Endothelial cell of umbilical vein (primary cell): Measurements from ENCODE around the gene MLF2. TPM values are rescaled to one million over a fixed set of nuclear protein-coding genes. Genes with fewer than 3 reads are reported as not detected.

Experiments used
- BruUV-seq: library from RNA; stranded (reverse); fragments of 400-500 nt; replicated peaks from 2 replicates; lab custom pipeline; 2021; lab: Mats Ljungman, UMichigan
- CTCF ChIA-PET: fragments of 300-600, 350-600 bp; sonication (Branson Sonifier 250); formaldehyde crosslinking; loops from one replicate; lab custom pipeline; 2021; ENCODE audit warnings: antibody characterized with exemption, inconsistent platforms; lab: Charles Lee
- POLR2A ChIA-PET: fragments of 300-600, 350-600 bp; sonication (Branson Sonifier 250); formaldehyde crosslinking; loops from one replicate; lab custom pipeline; 2021; ENCODE audit warnings: antibody characterized with exemption, inconsistent platforms; lab: Charles Lee
- DNase-seq: peaks from one replicate; pipeline ENCODE4 v3.0.0-alpha.2; 2011; ENCODE audit warnings: low read depth, low spot score
- FAIRE-seq: peaks from 2 replicates; lab custom pipeline; 2011; peaks lifted over from hg19 to GRCh38; lab: Jason Lieb, UNC
- H2AFZ ChIP-seq: 2 replicates; pipeline ENCODE4 v1.6.0; 2012; ENCODE audit warnings: low read depth, low read length, control low read depth, inconsistent platforms
- H3K27ac ChIP-seq: 2 replicates; pipeline ENCODE4 v1.5.1; 2011; ENCODE audit warnings: low read depth, mild to moderate bottlenecking, control low read depth, low read length, moderate library complexity; ENCODE audit not compliant: insufficient read depth
- H3K27me3 ChIP-seq, 2 experiments: 2 replicates each; pipeline versions ENCODE4 v1.6.0 to v1.6.1; 2011; ENCODE audit warnings: low read length in 2 of 2, mixed read lengths in 1 of 2; ENCODE audit not compliant: control insufficient read depth in 2 of 2, insufficient read depth in 2 of 2
- H3K36me3 ChIP-seq, 2 experiments: 2 replicates in 1 of 2; 3 replicates in 1 of 2; pipeline ENCODE4 v1.5.1; 2011; ENCODE audit warnings: low read length in 2 of 2, mild to moderate bottlenecking in 1 of 2, moderate library complexity in 1 of 2; ENCODE audit not compliant: control insufficient read depth in 2 of 2, insufficient read depth in 2 of 2; ENCODE audit errors: extremely low read depth in 1 of 2
- H3K4me1 ChIP-seq: 3 replicates; pipeline ENCODE4 v1.5.1; 2011; ENCODE audit warnings: mild to moderate bottlenecking, low read length; ENCODE audit not compliant: control insufficient read depth, insufficient read depth; ENCODE audit errors: extremely low read depth
- H3K4me2 ChIP-seq: 2 replicates; pipeline ENCODE4 v1.6.1; 2011; ENCODE audit warnings: low read length, control low read depth, mixed read lengths; ENCODE audit not compliant: insufficient read depth
- H3K4me3 ChIP-seq, 3 experiments: fragments of 200-600 bp in 1 of 3; sonication (generic), shearing (Covaris generic) in 1 of 3; replicated peaks in 1 of 3; 2 replicates each; pipeline ENCODE4 v1.5.1; 2011 to 2016; ENCODE audit warnings: control low read depth in 3 of 3, low read length in 3 of 3, mild to moderate bottlenecking in 2 of 3, inconsistent platforms in 1 of 3, low read depth in 1 of 3, moderate library complexity in 1 of 3; ENCODE audit not compliant: insufficient read depth in 1 of 3
- H3K79me2 ChIP-seq: 2 replicates; pipeline ENCODE4 v1.6.0; 2012; ENCODE audit warnings: low read length, inconsistent platforms; ENCODE audit not compliant: control insufficient read depth, insufficient read depth
- H3K9ac ChIP-seq: replicated peaks from 2 replicates; pipeline ENCODE3; 2011; ENCODE audit warnings: low read length, control low read depth; ENCODE audit not compliant: insufficient read depth; ENCODE audit errors: extremely low read depth
- H3K9me1 ChIP-seq: replicated peaks from 3 replicates; pipeline ENCODE4 v1.6.0; 2011; ENCODE audit warnings: mild to moderate bottlenecking, low read length; ENCODE audit not compliant: control insufficient read depth, insufficient read depth; ENCODE audit errors: extremely low read depth
- H3K9me3 ChIP-seq: replicated peaks from 2 replicates; pipeline ENCODE4 v1.5.1; 2012; ENCODE audit warnings: low read length, inconsistent platforms; ENCODE audit not compliant: control insufficient read depth, insufficient read depth
- H4K20me1 ChIP-seq: replicated peaks from 2 replicates; pipeline ENCODE3; 2011; ENCODE audit warnings: mild to moderate bottlenecking, low read length; ENCODE audit not compliant: control insufficient read depth, insufficient read depth; ENCODE audit errors: extremely low read depth
- EZH2 ChIP-seq: IDR thresholded peaks from 2 replicates; pipeline ENCODE4 v1.6.1; 2012; ENCODE audit warnings: borderline replicate concordance, low read depth, mild to moderate bottlenecking, moderate library complexity, low read length, inconsistent platforms; ENCODE audit not compliant: severe bottlenecking
- FOS ChIP-seq: IDR thresholded peaks from 2 replicates; pipeline ENCODE4 v1.6.1; 2011; ENCODE audit warnings: mild to moderate bottlenecking, low read length, moderate library complexity, borderline replicate concordance; ENCODE audit not compliant: insufficient read depth
- GATA2 ChIP-seq: IDR thresholded peaks from 2 replicates; pipeline ENCODE4 v1.7.0; 2011; ENCODE audit warnings: low read depth, mild to moderate bottlenecking, moderate library complexity, mixed read lengths, low read length; ENCODE audit not compliant: insufficient read length, insufficient read depth
- JUN ChIP-seq: IDR thresholded peaks from 2 replicates; pipeline ENCODE4 v1.6.1; 2011; ENCODE audit warnings: borderline replicate concordance, low read depth; ENCODE audit not compliant: insufficient read length, insufficient read depth
- MYC ChIP-seq: IDR thresholded peaks from one replicate; pipeline ENCODE4 v1.6.1; 2011; ENCODE audit warnings: mild to moderate bottlenecking, low read depth, low read length
- POLR2A ChIP-seq: IDR thresholded peaks from 2 replicates; pipeline ENCODE4 v1.6.1; 2012; ENCODE audit warnings: low read depth, mild to moderate bottlenecking, control low read depth, low read length
- POLR2AphosphoS5 ChIP-seq: IDR thresholded peaks from 2 replicates; pipeline ENCODE4 v1.6.1; 2012; ENCODE audit warnings: low read depth, mild to moderate bottlenecking, control low read depth, low read length, moderate library complexity; ENCODE audit not compliant: insufficient read depth
- dilution Hi-C: fragments of 300-500 bp; cut with MboI; formaldehyde crosslinking; loops from one replicate; pipeline ENCODE4 v1.15.0; 2019; ENCODE audit warnings: low sequenced_read_pairs; ENCODE audit not compliant: extremely low pct_ligation_motif_present
- intact Hi-C: fragments of 100-400 bp; cut with micrococcal nuclease; formaldehyde crosslinking; loops from one replicate; pipeline ENCODE4 v1.10.0; 2022
- polyA plus RNA-seq, 4 experiments: library from polyadenylated mRNA; depleted of rRNA in 3 of 4; stranded (reverse) in 3 of 4; unstranded in 1 of 4; fragments of >200 nt; gene quantifications; 2 replicates each; pipeline versions ENCODE4 v1.2.1 to v1.2.3, GENCODE V29; 2011 to 2012; ENCODE audit warnings: missing spikeins in 1 of 4
- total RNA-seq: library from RNA; stranded (reverse); gene quantifications from 2 replicates; pipeline ENCODE4 v1.2.3, GENCODE V29; 2021
- TF ChIP-seq, protein P1 (sequence below): IDR thresholded peaks from 2 replicates; pipeline ENCODE4 v1.6.1; 2011; ENCODE audit not compliant: insufficient read depth, insufficient read length
- TF ChIP-seq, protein P2 (sequence below), 2 donors: IDR thresholded peaks; 1 replicate in 1 of 2; 2 replicates in 1 of 2; pipeline ENCODE4 v1.5.1; 2011; ENCODE audit warnings: low read length in 2 of 2, mild to moderate bottlenecking in 2 of 2, moderate library complexity in 2 of 2, control low read depth in 1 of 2, inconsistent platforms in 1 of 2, low read depth in 1 of 2; ENCODE audit not compliant: insufficient read depth in 1 of 2; ENCODE audit errors: extremely low read depth in 1 of 2

MLF2 gene
- total and polyA plus RNA-seq, 2 donors (not counting 3 experiments of a cell fraction or from before 2014, with no cell fraction given): 147 to 306 TPM

DNA sequence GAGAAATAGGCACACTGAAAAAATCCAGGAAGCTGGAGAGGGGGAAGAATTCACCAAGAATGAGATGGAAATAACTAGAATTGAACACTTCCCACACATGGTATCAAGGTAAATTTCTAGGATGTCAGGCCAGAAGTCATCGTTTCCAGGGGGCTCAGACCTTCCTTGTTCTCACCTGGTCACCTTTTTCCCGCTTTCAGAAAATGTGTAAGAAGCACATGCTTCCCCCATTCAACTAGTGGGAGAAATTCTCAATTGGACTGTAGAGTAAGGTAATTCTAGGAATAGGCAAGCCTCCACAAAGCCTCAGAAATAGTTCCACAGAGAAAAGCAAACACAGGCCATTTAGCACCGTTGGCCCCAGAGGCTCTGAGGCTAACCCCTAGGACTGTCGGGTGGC lies 10.4 kb upstream of the MLF2 start:
- H3K4me3 ChIP-seq: no peak overlapping the region
- peaks cover 18% of the 10 kb centered on the region for H3K79me2 ChIP-seq
- DNase-seq: no peak
- H3K9me1 ChIP-seq: no peaks in the 10 kb centered on the region
- BruUV-seq: TSS peak; percentile 82
- TF ChIP-seq, protein P1, sequence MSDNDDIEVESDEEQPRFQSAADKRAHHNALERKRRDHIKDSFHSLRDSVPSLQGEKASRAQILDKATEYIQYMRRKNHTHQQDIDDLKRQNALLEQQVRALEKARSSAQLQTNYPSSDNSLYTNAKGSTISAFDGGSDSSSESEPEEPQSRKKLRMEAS: no peak
- TF ChIP-seq EZH2 (no peak), POLR2A (no peak), FOS (no peak), POLR2AphosphoS5 (no peak), GATA2 (no peak), JUN (no peak), MYC (no peak)
- TF ChIP-seq, protein P2, sequence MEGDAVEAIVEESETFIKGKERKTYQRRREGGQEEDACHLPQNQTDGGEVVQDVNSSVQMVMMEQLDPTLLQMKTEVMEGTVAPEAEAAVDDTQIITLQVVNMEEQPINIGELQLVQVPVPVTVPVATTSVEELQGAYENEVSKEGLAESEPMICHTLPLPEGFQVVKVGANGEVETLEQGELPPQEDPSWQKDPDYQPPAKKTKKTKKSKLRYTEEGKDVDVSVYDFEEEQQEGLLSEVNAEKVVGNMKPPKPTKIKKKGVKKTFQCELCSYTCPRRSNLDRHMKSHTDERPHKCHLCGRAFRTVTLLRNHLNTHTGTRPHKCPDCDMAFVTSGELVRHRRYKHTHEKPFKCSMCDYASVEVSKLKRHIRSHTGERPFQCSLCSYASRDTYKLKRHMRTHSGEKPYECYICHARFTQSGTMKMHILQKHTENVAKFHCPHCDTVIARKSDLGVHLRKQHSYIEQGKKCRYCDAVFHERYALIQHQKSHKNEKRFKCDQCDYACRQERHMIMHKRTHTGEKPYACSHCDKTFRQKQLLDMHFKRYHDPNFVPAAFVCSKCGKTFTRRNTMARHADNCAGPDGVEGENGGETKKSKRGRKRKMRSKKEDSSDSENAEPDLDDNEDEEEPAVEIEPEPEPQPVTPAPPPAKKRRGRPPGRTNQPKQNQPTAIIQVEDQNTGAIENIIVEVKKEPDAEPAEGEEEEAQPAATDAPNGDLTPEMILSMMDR (IDR thresholded peaks at IDR 0.05; ENCODE audit: extremely low read depth in 1 of 2, insufficient read depth in 1 of 2, low read depth in 1 of 2, low read length in 2 of 2): no peak
- peaks cover 0 to 2% of the 10 kb centered on the region in 2 experiments for H3K27me3 ChIP-seq
- peak overlapping the region; percentile 89 for H2AFZ ChIP-seq
- intact Hi-C loops: no loop called here
- no peaks in the 10 kb centered on the region for H3K9me3 ChIP-seq
- CTCF ChIA-PET: interaction anchor here (1.4 to 2.5 kb wide), 2 partner anchors 10 to 15 kb away, joined by 3 to 28 read pairs; partner anchors contain the start of gene MLF2
- peak overlapping the region; percentile 17 for H3K9ac ChIP-seq
- no peaks in the 10 kb centered on the region for H3K36me3 ChIP-seq
- no peaks in the 10 kb centered on the region for H4K20me1 ChIP-seq
- dilution Hi-C loops: no loop called here
- peaks cover 30% of the 10 kb centered on the region for H3K4me1 ChIP-seq
- H3K27ac ChIP-seq: peak overlapping the region; percentile 70
- POLR2A ChIA-PET: interaction anchor here (0.9 kb wide), 1 partner anchor 10 kb away, joined by 5 read pairs; the partner anchor contains the start of gene MLF2
- H3K4me2 ChIP-seq: peak overlapping the region; percentile 61
- FAIRE-seq: no peak
